Measurements from ENCODE around the gene NUB1. TPM values are rescaled to one million over a fixed set of nuclear protein-coding genes. Genes with fewer than 3 reads are reported as not detected.

Gene NUB1
- total and polyA plus RNA-seq, 11 donors: 22.6 to 56.3 (median 39.4) TPM

DNA sequence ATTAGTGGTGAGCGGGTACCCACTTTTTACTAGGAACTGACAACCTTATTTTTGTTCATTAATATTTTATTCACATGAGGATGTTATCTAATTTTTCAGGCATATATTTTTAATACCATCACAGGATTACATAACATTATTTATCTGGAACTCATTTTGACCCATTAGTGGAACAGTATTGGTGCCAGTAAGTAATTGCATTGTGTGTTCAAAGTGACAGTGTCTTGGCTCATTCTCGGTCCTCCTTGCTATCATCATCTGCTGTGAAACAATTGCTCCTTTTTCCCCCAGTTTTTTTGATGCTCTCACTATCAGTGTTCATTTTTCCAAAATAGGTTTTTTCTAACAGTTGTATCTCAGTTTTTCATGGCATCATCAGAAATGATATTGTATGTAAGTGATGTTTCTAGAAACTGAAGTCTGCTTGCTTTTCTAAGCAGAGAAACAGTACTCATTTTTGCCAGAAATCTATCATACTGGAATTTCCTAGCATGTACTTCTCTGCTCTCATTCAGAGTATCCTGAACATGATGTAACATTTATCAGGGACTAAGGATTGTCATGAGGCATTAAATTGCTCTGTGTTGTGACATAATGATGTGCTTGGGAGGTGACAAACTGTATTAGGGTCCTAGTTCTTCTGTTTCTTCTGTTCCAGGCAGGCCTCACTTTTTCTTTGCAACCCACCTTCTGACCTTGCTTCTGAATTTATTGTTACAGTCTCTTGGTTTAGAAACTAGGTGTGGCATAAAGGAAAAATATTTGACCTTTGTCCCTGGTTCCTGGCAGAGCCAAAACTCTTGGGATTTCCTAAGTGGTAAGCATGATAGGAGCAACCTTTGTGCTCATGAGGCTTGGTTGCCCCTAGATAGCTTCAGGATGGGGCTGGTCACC lies 4.2 kb downstream of the NUB1 start:
- Histone ChIP-seq H3K27ac (peak overlapping the region in 4 of 12 donors; percentile 9 to 44 (median 10)), H3K36me3 (peaks cover 0 to 69% (median 55%) of the 10 kb centered on the region in 9 donors), H3K4me3 (no peak overlapping the region), H3K4me1 (peaks cover 0 to 55% (median 26%) of the 10 kb centered on the region in 12 donors), H3K27me3 (no peaks in the 10 kb centered on the region), H3K9me3 (no peaks in the 10 kb centered on the region)
- TF ChIP-seq, protein P1, sequence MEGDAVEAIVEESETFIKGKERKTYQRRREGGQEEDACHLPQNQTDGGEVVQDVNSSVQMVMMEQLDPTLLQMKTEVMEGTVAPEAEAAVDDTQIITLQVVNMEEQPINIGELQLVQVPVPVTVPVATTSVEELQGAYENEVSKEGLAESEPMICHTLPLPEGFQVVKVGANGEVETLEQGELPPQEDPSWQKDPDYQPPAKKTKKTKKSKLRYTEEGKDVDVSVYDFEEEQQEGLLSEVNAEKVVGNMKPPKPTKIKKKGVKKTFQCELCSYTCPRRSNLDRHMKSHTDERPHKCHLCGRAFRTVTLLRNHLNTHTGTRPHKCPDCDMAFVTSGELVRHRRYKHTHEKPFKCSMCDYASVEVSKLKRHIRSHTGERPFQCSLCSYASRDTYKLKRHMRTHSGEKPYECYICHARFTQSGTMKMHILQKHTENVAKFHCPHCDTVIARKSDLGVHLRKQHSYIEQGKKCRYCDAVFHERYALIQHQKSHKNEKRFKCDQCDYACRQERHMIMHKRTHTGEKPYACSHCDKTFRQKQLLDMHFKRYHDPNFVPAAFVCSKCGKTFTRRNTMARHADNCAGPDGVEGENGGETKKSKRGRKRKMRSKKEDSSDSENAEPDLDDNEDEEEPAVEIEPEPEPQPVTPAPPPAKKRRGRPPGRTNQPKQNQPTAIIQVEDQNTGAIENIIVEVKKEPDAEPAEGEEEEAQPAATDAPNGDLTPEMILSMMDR (IDR thresholded peaks at IDR 0.05): no peak
- TF ChIP-seq POLR2A (IDR thresholded peaks at IDR 0.05): no peak
- no peak for DNase-seq
- intact Hi-C loops (cut with DNase I): no loop called here
- no peak for ATAC-seq
- 67 to 80% (median 71%) methylated on average over 2 of the region's 2 CpGs for WGBS, 4 donors

- ATAC-seq (no peak), DNase-seq (no peak)
- Histone ChIP-seq H3K27ac (peak overlapping the region in 4 of 12 donors; percentile 9 to 44 (median 10)), H3K27me3 (no peaks in the 10 kb centered on the region), H3K36me3 (peaks cover 0 to 75% (median 61%) of the 10 kb centered on the region in 9 donors), H3K4me3 (no peak overlapping the region), H3K4me1 (peaks cover 0 to 55% (median 24%) of the 10 kb centered on the region in 12 donors), H3K9me3 (no peaks in the 10 kb centered on the region)
- TF ChIP-seq, protein P1 (IDR thresholded peaks at IDR 0.05): no peak
- no peak for TF ChIP-seq POLR2A (IDR thresholded peaks at IDR 0.05)
- intact Hi-C loops (cut with DNase I): no loop called here
- WGBS, 4 donors: 20 to 47% (median 39%) methylated on average over 2 of the region's 2 CpGs
Observed at GRCh38 chr7:151346470-151346769, 4.8 kb downstream of the NUB1 start.

DNA sequence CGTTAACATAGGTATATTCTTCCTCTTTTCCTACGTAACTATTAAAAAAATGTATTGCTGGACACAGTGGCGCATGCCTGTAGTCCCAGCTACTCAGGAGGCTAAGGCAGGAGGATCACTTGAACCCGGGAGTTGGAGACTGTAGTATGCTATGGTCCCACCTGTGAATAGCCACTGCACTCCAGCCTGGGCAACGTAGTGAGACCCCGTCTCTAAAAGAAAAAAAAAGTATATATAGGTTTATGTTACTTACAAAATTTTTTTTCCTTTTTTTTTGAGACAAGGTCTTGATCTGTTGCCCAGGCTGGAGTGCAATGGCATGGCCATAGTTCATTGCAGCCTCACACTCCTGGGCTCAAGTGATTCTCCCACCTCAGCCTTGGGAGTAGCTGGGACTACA lies 5.6 kb downstream of the NUB1 start:
- peaks cover 0 to 82% (median 69%) of the 10 kb centered on the region in 9 donors for H3K36me3 ChIP-seq
- no peak overlapping the region for H3K4me3 ChIP-seq
- no peak overlapping the region for H3K27ac ChIP-seq
- whole genome bisulfite sequencing, 4 donors: 94 to 97% (median 96%) methylated on average over 6 of the region's 6 CpGs
- no peak for DNase-seq
- TF ChIP-seq POLR2A (IDR thresholded peaks at IDR 0.05): no peak
- TF ChIP-seq, protein P1 (IDR thresholded peaks at IDR 0.05): no peak
- no peaks in the 10 kb centered on the region for H3K9me3 ChIP-seq
- H3K27me3 ChIP-seq: no peaks in the 10 kb centered on the region
- no peak for ATAC-seq
- intact Hi-C loops (cut with DNase I): no loop called here
- peaks cover 0 to 57% (median 24%) of the 10 kb centered on the region in 12 donors for H3K4me1 ChIP-seq

DNA sequence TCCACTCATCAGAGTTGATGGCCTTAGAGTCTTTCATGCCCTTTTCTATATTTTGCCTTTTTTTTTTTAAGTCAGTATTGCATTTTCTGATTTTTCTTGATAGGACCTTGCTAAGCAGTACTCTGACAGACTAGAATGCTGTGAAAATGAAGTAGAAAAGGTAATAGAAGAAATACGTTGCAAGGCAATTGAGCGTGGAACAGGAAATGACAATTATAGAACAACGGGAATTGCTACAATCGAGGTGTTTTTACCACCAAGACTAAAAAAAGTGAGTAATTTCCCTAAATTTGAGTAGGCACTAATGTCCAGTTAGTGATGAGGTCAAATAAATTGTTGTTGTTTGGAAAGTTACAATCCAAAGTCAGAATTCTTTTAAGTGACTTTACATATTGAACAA lies 7.4 kb downstream of the NUB1 start:
- 68 to 74% (median 73%) methylated on average over 4 of the region's 4 CpGs for WGBS, 4 donors
- ATAC-seq (no peak), DNase-seq (no peak)
- peaks cover 0 to 41% (median 12%) of the 10 kb centered on the region in 12 donors for H3K4me1 ChIP-seq
- no peak overlapping the region for H3K4me3 ChIP-seq
- intact Hi-C loops (cut with DNase I): loop anchor here in 1 of 10 donors (2.0 kb wide), 1 partner anchor 34 kb away; no protein-coding TSS in a partner anchor
- peaks cover 0 to 95% (median 82%) of the 10 kb centered on the region in 9 donors for H3K36me3 ChIP-seq
- peak overlapping the region in 5 of 12 donors; percentile 18 to 86 (median 65) for H3K27ac ChIP-seq
- H3K9me3 ChIP-seq: no peaks in the 10 kb centered on the region
- H3K27me3 ChIP-seq: no peaks in the 10 kb centered on the region
- no peak for TF ChIP-seq POLR2A (IDR thresholded peaks at IDR 0.05)
- TF ChIP-seq, protein P1 (IDR thresholded peaks at IDR 0.05): no peak

Data from heart left ventricle (tissue), 16 donors.